NCI-H2196 treated with DMSO at 0.1 percent for 48 hours (cell line): ENCODE data around the gene RALGAPA2.

ENCODE experiments used
- DNase-seq: peaks from one replicate; lab custom pipeline; 2025; ENCODE audit not compliant: unreplicated experiment; lab: John Stamatoyannopoulos, UW

The RALGAPA2 gene

DNA sequence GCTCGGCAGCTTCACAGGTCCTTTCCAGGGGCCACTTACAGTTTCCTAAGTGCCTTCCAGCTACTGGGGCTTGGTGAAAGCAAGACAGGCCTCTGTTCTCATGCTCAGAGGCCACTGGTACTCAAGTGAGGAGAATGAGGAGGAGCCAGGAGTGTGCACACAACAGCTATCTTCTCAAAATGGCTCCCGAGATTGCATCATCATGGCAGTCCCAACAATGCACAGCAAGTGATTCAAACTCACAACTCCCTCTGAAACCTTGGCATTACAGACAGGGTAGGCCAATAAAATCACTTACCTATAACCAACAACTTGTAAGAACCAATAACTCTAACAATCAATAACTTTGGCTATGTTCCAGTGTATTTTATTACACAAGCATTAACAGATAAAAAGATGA is 77.4 kb downstream of the RALGAPA2 start:
- no peak for DNase-seq

DNA sequence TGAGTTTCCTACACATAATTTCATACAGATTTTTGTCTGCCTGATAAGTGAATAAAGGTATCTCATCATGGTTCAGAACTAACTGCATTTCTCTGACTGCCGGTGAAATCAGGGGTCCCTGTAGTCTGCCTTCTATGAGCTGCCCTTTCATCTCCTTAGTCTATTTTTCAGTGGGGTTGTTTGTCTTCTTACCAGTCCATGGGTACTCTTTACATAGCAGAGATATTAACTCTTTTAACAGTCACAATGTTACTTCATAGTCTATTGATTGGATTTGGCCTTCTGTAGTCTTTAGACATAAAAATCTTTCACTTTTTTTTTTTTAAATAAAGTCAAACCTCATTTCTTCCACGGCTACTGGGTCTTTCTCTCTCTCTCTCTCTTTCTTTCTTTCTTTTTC is 79.8 kb downstream of the RALGAPA2 start:
- DNase-seq, result no peak

DNA sequence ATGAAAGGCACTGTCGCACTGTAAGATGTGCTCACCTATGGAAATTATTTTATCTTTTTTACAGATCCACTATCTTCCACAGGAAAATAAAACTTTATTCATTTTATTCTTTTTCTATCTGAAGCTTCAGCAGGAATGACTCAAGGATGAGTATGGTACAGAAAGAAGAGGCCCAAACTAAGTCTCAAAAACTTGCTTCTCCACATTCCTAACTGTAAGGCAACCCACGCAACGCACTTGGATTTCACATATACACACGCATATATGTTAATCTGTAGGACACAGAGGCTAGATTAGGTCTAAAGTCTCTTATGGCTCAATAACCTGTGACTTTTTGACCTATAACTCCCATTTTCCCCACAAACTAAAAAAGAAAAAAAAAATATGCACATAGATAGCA is 81.9 kb downstream of the RALGAPA2 start:
- DNase-seq, result no peak

DNA sequence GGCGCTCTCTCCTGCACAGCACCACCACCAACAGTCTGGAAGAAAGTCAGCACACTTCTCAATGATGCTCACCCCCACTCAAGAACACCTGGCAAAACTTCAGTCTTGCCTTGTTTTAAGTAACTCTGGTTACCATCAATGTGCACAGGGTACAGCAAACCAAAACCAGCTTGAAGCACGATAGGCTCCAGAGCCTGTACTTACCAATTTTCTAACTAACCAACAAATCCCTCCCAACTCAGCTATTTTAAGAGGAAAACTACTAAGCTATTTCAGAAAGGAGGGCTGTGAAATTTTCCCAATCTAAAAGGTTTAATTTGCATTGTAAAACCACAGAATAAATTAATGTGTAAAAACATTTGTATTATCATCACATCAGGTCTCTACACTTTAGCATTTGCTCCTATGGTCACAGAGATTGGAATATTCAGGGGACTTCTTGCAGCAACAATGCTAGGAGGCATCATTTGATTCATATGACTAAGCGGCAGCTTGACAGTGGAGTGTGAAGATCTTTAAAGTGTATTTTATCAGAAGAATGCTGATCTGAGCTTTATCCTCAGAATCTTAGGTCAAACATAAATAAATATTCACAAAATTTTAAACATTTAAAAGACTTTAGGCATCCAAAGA is 82.8 kb downstream of the RALGAPA2 start:
- no peak for DNase-seq

DNA sequence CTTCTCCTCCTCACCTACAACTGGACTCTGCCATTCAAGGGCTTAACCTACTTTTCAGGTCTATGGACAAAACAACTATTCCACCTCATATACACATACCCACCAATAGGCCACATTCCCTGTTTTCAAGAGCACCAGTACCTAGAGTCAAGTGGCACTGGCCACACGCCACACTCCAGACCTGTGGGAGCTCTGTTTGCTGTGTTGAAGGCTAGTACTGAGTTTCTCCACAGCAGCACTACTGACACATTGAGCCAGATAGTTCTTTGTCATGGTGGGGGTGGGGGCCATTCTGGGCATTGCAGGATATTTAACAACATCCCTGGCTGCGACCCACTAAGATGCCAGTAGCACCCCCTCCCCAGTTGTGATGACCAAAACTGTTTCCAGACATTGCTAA is 84.1 kb downstream of the RALGAPA2 start:
- no peak for DNase-seq

DNA sequence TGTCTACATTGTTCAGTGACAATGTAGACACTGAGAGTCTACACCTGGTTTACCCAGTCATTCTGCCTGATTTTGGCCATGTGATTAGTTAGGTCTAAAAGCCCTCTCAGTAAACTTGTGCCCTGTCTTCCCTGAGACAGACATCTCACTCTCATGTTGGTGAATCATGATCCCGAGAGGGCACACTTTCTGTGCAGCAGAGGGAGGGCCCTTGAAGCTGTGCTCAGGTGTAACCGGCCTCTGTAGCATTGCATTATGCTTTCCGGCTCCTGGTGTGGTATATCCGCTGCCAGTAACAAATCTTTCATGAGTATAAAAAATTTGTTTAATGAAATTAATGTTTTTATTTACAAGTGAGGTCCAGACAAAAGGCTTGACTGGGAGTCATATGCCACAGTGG is 85.0 kb downstream of the RALGAPA2 start:
- DNase-seq, result no peak

DNA sequence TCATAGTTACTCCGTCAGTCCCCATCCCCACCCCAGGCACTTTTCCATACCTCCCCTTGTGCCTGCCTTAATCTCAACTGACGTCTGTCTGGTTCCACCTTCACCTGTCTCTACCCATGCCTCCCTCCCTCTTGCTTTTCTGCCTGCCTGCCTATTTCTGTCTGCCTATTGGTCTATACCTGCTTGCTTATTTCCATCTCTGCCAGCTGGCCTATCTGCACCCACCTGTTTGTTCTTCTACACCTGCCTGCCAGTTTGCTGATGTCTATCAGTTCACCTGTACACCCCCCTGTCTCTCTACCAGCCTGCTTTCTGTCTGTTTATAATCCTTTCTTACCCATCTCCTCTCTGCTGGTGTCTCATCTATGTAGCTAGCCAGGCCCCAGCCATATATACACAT is 87.5 kb downstream of the RALGAPA2 start:
- peak; percentile 78 for DNase-seq

DNA sequence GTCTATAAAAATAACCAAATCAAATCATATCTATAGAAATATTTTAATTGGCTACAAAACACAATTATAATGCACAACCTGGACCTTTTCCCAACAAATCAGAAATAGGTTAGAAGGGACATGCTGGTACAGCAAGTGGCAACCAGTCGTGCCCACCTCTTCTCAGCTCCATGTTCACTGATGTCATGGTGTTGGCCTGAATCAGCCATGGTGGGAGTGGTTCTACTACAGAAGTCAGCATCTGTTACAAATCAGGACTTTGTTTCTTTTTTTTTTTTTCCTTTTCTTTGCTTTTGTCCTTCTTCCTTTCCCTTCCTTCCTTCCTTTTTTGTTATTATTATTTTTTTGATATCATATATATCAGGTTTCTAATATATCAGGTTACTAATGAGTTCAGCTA is 91.2 kb downstream of the RALGAPA2 start:
- DNase-seq, result no peak

DNA sequence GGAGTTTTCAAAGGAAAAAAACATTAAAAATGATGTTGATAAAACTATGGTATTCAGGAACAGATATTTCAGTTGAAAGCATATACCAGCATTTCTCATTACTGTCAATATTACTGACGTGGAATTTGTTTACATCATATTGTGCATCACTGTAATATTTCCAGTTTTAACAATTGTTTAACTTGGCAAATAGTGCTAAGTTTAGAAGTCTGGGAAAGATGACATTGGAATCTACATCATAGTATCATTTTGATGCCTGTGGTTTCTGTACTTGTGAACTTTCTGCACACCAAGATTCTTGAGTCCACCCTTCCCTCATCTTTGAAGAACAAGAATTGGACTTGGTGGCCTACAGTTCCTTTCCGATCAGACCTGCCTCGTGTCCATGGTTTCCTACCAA is 98.1 kb downstream of the RALGAPA2 start:
- no peak for DNase-seq

DNA sequence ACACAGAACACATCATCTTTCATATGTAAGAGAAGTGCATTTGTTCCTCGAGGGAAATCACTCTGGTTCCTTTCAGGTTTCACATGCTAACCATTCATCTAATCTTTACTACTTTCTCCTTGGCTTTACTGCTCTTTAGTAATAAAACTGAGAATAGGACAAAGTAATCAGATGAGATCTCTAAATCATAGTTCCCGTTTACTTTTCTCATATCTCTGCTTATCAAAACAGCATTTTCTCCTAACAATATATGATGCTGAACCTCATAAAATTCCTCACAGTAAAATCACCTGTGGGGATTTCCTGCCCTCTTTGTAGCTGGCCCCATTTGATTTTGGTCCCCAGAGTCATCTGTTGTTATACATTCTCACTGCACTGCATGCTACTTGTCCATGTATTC is 100.2 kb downstream of the RALGAPA2 start:
- DNase-seq, result no peak

DNA sequence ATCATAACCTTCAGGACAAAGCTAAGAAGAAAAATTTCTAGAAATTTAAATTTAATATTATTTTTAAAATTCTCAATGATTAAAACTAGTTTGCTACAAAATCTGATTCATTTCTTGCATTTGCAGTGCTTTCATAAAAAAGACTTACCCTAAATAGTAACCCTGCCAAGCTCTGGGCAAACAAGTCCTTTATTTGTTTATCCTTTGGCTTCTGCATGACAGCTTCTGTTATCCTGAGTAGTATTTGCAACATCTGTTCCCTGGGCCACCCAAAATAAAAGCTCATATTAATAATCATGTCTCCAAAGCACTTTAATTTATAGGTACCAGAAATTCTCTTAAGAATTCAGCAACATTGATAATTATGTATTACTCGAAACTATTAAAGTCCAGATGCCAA is 101.3 kb downstream of the RALGAPA2 start:
- DNase-seq, result peak; percentile 15

DNA sequence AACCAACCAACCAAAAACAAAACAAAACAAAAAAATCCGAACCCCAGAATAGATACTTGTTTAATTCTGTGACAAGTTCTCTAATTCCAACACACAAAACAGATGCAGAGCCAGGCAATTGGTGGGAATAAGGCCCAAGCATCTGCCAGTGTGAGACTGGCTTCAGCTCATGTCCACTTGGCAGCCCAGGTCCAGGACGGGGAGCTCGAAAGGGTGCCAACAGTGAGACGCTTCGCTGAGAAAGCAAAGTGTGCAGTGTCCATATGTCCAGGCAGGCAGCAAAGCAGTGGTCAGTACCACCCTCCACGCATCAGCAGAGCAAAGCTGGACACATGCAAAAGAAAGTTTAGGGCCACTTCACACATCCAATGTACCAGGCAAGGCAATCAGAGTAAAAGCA is 102.9 kb downstream of the RALGAPA2 start:
- no peak for DNase-seq

DNA sequence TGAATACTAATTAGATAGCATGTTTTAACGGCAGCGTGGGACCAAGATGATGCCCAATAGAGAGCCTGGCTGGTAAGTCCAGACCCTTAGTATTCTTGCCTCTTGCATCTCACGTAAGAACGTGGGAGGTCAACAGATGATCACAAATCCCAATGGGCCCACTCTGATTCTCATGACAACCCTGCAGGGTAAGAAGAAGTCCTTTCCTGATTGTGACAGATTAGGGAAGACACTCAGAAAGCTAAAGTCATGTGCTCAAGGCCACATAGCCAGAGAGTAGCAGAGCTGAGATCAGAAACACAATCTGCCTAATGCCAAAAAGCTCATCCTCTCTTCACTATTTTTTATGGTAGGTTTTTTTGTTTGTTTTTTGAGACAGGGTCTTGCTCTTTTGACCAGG is 103.8 kb downstream of the RALGAPA2 start:
- DNase-seq, result no peak

DNA sequence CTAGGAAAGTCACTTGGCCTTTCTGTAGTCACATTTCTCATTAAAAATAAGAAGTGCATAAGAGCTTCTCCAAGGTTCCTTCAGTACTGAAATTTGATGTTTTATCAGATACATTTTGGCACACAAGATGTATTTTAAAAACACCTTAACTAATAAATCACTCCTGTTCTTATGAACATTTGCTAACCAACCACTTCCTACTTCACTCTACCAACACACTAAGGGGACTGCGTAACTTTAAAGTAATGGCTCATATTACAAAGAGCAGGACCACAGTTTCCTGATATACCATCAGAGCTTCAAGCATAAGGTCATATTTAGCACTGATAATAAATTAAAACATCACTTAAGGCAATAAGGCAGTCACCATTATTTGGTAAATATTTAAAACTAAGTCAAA is 104.4 kb downstream of the RALGAPA2 start:
- no peak for DNase-seq

DNA sequence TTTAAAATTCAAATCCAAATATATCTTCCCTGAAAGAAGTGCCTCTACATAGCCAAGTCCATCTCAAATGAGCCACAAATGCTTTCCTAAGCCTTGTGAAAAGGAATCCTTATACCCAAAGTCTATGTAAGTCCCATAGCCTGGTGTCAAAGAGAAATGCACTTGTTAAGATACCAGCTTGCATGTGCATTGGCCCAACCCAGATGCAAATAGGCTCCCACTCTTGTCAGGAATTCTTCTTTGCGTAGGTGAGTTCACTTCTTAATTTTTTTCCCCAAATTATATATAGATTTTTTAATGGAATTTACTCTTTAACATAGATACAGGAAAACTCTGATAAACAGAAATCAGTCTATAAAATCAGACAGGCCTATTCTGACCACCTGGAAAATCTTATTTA is 105.6 kb downstream of the RALGAPA2 start:
- DNase-seq, result no peak

DNA sequence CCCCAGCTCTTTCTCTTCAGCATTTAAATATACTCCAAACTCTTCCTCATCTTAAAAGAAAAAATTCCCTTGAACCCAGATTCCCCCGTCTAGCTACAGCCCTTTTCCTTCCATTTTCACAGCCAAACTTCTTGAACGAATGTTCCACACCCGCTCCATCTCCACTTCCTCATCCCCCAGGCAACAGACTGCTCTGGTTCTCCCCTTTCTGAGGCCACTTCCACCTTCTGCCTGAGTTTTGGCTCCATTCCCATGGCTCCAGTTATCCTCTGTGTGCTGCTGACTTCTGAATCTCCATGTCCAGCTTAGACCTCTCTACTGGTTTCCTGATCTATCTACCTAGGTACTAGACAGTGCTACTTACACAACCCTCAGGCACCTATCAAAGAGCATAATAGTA is 106.4 kb downstream of the RALGAPA2 start:
- DNase-seq, result no peak

DNA sequence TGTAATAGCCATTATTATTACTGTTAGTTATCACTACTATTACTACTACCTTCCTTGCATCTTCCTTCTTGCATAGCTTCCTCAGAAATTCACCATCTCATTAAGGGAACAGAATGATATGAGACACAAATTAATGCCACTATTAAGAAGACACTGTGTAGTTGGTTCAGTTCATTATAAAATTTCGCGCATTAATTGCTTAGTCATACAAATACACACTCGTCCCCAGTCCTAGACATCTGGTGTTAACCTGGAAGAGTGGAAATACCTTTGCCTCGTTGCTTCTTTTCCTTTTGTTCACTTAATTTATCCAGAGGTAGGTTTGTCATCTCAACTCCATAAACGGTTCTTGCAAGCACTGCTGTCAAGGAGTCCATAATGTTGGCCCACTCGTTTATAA is 107.5 kb downstream of the RALGAPA2 start:
- no peak for DNase-seq

DNA sequence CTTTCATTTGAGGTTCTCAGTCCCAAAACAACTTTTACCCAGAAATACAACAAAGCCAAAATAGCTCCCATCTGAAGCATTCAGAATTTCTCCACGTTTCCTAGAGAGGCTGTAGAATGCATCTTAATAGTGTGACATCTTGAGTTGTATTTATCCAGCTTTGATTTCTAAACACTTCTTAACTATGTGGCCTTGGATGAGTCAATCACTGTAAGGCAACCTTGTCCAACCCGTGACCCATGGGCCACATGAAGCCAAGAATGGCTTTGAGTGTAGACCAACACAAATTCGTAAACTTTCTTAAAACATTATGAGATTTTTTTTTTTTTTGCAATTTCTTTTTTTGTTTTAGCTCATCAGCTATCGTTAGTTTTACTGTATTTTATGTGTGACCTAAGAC is 108.1 kb downstream of the RALGAPA2 start:
- DNase-seq, result no peak

DNA sequence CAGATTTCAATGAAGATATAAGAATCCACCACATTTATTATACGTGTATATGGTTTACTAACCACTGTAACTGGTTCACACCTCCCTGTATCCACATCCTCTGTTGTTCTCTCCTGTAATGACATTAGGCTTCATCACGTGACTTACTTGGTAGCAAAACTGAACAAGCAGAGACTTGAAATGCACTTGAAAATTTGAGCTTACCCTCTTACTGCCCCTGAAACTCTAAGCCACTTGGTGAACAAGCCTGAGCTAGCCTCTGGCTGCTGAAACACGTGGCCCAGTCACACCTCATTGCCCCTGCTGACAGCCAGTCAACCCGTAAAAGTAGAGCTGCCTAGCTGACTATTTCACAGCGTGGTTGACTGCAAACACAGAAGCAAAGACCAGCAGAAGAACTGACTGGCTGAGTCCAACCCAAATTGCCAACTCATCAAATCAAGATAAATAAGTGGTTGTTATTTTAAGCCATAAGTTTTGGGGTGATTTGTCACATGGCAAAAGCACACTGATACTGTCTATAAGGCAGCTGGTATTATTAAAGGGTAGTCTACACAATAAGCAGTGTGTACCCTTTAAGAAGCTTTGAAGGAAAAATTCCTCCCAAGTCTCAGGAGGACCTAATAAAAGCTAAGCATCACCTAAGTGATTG is 109.0 kb downstream of the RALGAPA2 start:
- peak; percentile 97 for DNase-seq

DNA sequence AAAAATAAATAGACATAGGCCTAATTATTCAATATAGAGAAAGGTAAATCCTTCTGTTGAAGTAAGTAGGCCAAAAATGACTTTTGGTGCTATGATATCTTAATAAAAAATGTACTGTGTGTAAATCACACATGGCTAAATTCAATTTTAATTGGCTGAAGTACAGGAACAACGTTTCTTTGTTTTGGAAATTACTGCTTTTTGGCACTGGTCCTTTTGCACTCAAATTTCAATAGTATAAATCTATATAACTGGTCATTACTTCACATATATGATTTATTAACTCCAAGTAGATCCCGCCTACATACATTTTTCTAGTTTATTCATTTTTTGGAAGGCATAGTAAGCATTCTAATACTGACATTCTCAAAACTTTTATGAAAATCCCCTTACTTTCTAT is 114.5 kb downstream of the RALGAPA2 start:
- no peak for DNase-seq

DNA sequence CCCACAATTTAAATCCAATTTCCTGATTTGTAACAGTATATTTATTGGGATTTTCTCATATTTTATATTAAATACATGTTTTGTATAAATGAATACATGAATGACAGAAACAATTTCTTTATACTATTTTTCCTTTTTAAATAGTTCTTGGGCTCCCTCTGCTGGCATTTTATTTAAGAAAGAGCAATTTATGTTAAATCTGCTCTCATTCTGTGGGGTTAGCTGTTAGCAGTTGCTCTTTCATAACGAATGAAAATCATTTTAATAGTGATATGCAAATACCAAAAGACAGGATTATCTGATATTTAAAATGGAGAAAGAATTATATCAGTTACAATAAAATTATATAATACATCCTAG is 118.3 kb downstream of the RALGAPA2 start:
- DNase-seq, result no peak

DNA sequence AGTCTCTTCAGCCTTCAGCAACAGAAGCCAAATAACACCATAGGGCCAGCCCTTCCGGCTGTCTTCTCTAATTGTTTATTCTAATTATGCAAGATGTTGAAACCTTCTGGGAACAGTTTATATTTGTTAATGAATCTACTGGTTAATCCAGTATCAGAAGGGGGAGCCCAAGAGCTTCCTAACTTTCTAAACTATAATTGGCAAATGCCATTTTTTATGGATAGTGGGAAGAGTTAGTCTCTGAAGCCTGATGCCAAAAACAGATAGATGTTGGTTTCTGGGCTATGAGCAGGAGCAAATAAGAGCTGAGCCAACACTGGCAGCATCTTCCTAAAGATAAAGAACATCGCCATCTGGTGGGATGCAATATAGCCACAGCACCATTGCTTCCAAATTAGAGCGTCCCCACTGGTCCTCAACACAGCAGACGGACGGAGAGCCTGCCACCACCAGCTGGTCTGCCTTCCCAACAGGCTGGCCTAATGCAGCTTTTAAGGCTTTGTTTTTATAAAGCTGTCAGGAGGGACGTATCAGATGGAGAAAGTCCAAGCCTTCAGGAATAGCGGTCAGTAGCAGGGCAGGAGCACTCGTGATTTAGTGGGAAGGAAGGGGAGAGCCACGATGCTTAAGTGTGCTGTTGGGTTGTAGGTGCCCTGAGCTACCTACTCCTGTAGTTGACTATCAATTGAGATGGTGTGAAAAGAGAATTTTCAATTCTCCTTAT is 118.8 kb downstream of the RALGAPA2 start:
- DNase-seq, result peak; percentile 75

DNA sequence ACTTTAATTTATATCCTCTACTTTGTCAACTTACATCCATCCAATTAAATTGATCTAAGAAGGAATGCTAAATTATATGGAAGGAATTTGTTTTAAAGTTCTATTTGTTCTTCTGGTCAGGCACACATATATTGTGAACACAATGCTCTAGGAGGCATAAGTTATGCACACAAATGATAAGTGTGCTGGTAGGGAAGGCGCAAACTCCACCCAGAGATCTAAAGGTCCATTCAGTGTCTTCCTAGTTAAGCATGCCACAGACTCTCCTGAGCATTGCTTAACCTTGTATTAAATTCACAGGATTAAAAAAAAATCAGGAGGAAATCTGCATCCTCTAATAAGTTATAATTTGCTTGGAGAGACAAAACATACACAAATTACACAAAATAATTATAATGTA is 127.3 kb downstream of the RALGAPA2 start:
- DNase-seq, result no peak
